Aorta (tissue), 5 donors: ENCODE results near the gene VCP. TPM values are rescaled to one million over a fixed set of nuclear protein-coding genes. Genes with fewer than 3 reads are reported as not detected.

Experiments
- ATAC-seq: fragments of 200-7000 bp; cut with Tn5 transposase; one replicate; pipeline ENCODE4 v1.9.1; 2022; ENCODE audit warnings: moderate library complexity; ENCODE audit not compliant: low FRiP score
- DNase-seq, 2 donors: peaks; one replicate each; pipeline ENCODE4 v3.0.0-alpha.2; 2020
- H3K27ac ChIP-seq, 2 donors: one replicate each; pipeline ENCODE4 v1.5.1; 2013; ENCODE audit warnings: low read length in 2 of 2, mild to moderate bottlenecking in 2 of 2, moderate library complexity in 2 of 2, control low read depth in 1 of 2, inconsistent platforms in 1 of 2, low read depth in 1 of 2
- H3K27me3 ChIP-seq, 2 donors: one replicate each; pipeline ENCODE4 v1.6.1; 2013; ENCODE audit warnings: control low read depth in 1 of 2, low read length in 1 of 2, mild to moderate bottlenecking in 1 of 2, moderate library complexity in 1 of 2; ENCODE audit not compliant: insufficient read depth in 2 of 2, control insufficient read depth in 1 of 2
- H3K36me3 ChIP-seq, 2 donors: one replicate each; pipeline ENCODE4 v1.6.1; 2013; ENCODE audit warnings: control low read depth in 1 of 2, low read length in 1 of 2, mild to moderate bottlenecking in 1 of 2; ENCODE audit not compliant: insufficient read depth in 2 of 2, control insufficient read depth in 1 of 2
- H3K4me1 ChIP-seq, 2 donors: one replicate each; pipeline ENCODE4 v1.6.1; 2013; ENCODE audit warnings: low read length in 2 of 2, control low read depth in 1 of 2, mild to moderate bottlenecking in 1 of 2, moderate library complexity in 1 of 2; ENCODE audit not compliant: insufficient read depth in 2 of 2, control insufficient read depth in 1 of 2
- H3K4me3 ChIP-seq, 2 donors: one replicate each; pipeline ENCODE4 v1.5.1; 2013; ENCODE audit warnings: low read length in 2 of 2, control low read depth in 1 of 2, mild to moderate bottlenecking in 1 of 2
- H3K9me3 ChIP-seq: one replicate; pipeline ENCODE4 v1.6.1; 2013; ENCODE audit warnings: mild to moderate bottlenecking, low read length; ENCODE audit not compliant: control insufficient read depth
- WGBS, 2 donors: extraction: QIAGEN DNeasy Blood & Tissue Kit; methylation state at CpG; one replicate each; pipeline ENCODE4 v1.1.7; 2013; 5-methylcytosine and 5-hydroxymethylcytosine counted together
- intact Hi-C, 2 donors: fragments of 100-400 bp; cut with DNase I; formaldehyde crosslinking; loops; one replicate each; pipeline versions ENCODE4 v1.14.2 to v1.15.0; 2022
- polyA plus RNA-seq, 2 donors: library from polyadenylated mRNA; stranded (reverse); fragments of 200-250 nt; gene quantifications; one replicate each; pipeline ENCODE4 v1.2.3, GENCODE V29; 2013
- total RNA-seq, 2 donors: library from RNA; stranded (reverse); fragmentation: NEBNext Ultra II Directional; extraction: Animal tissue kit (Norgen Biotek cat#: 25700); gene quantifications; one replicate each; pipeline ENCODE4 v1.2.1, GENCODE V29; 2021
- donor health status: healthy with polysubstance abuse.
- donor health status: Bipolar disorder and iron deficiency.
- donor health status: DM: no; HTN: no; CAD: no.
- donor health status: DM: no; HTN: no; CAD: no.
- donor health status: DM: yes; HTN: yes; CAD: no.

The VCP gene
- total and polyA plus RNA-seq, 4 donors = 50.5 to 192 (median 129) TPM

- intact Hi-C loops = loop anchor here in 1 of 2 donors (10.0 kb wide), 1 partner anchor 197 kb away; a partner anchor contains a TSS
- WGBS, 2 donors = 88 to 92% methylated on average over 17 of the region's 17 CpGs
- no peak for ATAC-seq
Measured at GRCh38 chr9:35091536-35091935, 19.1 kb upstream of the VCP start.

DNA sequence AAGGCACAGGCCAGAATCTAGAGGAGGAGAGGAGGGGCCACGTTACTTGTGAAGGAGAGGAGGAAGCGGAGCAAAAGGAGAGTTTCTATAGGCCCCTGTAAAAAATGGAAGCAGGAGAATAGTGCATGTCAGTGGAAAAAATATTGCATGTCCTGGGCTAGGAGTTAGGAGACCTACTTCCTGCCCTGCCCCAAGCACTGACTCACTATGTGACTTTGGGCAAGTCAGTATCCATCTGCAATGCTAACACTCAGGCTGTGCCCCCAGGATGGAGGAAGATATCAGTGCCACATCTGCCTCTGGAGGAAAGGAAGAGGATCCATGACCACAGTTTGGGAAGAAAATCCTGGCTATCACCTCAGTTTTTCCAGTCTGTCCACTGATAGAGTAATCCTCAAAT lies 17.0 kb upstream of the VCP start:
- H3K4me3 ChIP-seq = no peak overlapping the region
- H3K36me3 ChIP-seq = peaks cover 0 to 6% of the 10 kb centered on the region in 2 donors
- H3K4me1 ChIP-seq = no peaks in the 10 kb centered on the region
- no peaks in the 10 kb centered on the region for H3K27me3 ChIP-seq
- no peaks in the 10 kb centered on the region for H3K9me3 ChIP-seq
- ATAC-seq (no peak), DNase-seq (no peak)
- H3K27ac ChIP-seq = no peak overlapping the region
- intact Hi-C loops = no loop called here
- WGBS, 2 donors = 94 to 95% methylated on average over 2 of the region's 2 CpGs

More at GRCh38 chr9:35091536-35091935, 19.1 kb upstream of the VCP start:
- no peak for DNase-seq
- H3K4me1 ChIP-seq = no peaks in the 10 kb centered on the region
- no peak overlapping the region for H3K4me3 ChIP-seq
- H3K9me3 ChIP-seq = no peaks in the 10 kb centered on the region
- no peak overlapping the region for H3K27ac ChIP-seq
- no peaks in the 10 kb centered on the region for H3K27me3 ChIP-seq
- peaks cover 0 to 6% of the 10 kb centered on the region in 2 donors for H3K36me3 ChIP-seq

DNA sequence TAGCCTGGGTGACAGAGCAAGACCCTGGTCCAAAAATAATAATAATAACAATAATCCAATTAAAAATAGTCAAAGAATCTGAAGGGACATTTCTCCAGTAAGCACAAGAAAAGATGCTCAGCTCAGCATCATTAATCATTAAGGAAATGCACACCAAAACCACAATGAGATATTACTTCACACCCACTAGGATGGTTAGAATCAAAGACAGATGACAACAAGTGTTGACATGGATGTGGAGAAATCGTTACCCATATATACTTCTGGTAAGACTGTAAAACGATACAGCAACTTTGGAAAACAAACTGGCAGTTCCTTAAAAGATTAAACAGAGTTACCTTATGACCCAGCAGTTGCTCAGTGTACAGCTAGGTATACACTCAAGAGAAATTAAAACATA lies 12.7 kb upstream of the VCP start:
- DNase-seq (no peak), ATAC-seq (no peak)
- Histone ChIP-seq H3K27me3 (no peaks in the 10 kb centered on the region), H3K4me1 (no peaks in the 10 kb centered on the region), H3K9me3 (no peaks in the 10 kb centered on the region), H3K27ac (no peak overlapping the region), H3K4me3 (no peak overlapping the region), H3K36me3 (peaks cover 0 to 3% of the 10 kb centered on the region in 2 donors)
- intact Hi-C loops = no loop called here
- WGBS, 2 donors = 77 to 86% methylated on average over 2 of the region's 2 CpGs

- peak within 1 kb of the TSS; percentile 30 to 80 for H3K4me3 ChIP-seq
- H3K36me3 ChIP-seq = no peaks in the 10 kb centered on the region
- 0% methylated on average over 67 of the region's 67 CpGs for WGBS, 2 donors
- no peaks in the 10 kb centered on the region for H3K9me3 ChIP-seq
- ATAC-seq (peak; percentile 98), DNase-seq (peak; percentile 95 to 96)
- no peaks in the 10 kb centered on the region for H3K4me1 ChIP-seq
- H3K27ac ChIP-seq = peak within 1 kb of the TSS in 1 of 2 donors; percentile 37
- intact Hi-C loops = loop anchor here in 1 of 2 donors (10.0 kb wide), 1 partner anchor 415 kb away; the partner anchor contains the start of gene CCL27
- H3K27me3 ChIP-seq = no peaks in the 10 kb centered on the region
Measured at GRCh38 chr9:35079426-35080341, 7.3 kb upstream of the VCP start, which contains the start of gene FANCG. FANCG (minus strand) TSS chr9:35079942; CDS start chr9:35079524, 418 bp downstream.

DNA sequence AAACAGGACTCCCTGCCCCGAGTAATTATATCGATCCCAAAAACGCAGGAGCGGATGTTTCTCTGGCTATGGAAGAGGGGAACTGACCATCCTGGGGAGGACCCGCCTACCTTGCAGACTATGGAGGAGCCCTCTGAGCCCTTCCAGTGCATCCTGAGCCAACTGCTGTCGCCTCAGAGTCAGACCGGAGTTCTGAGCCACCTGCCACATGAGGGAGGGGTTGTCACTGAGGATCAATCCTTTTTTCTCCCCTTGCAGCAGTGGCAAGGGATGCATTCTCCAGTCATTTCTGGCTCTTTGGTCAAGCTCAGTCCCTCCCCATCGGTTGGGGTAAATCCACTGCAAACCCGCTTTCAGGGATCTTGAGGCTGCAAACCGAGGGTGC lies 6.6 kb upstream of the VCP start:
- intact Hi-C loops = loop anchor here in 1 of 2 donors (10.0 kb wide), 1 partner anchor 414 kb away; the partner anchor contains the start of gene CCL27
- ATAC-seq (no peak), DNase-seq (no peak)
- Histone ChIP-seq H3K27ac (no peak overlapping the region), H3K36me3 (no peaks in the 10 kb centered on the region), H3K27me3 (no peaks in the 10 kb centered on the region), H3K9me3 (no peaks in the 10 kb centered on the region), H3K4me1 (no peaks in the 10 kb centered on the region), H3K4me3 (peak overlapping the region in 1 of 2 donors; percentile 30)
- 2 to 4% methylated on average over 10 of the region's 10 CpGs for WGBS, 2 donors

GRCh38 chr9:35078066-35078465 lies 5.6 kb upstream of the VCP start:
- intact Hi-C loops = loop anchor here in 1 of 2 donors (10.0 kb wide), 1 partner anchor 413 kb away; the partner anchor contains the start of gene CCL27
- ATAC-seq = no peak
- H3K4me3 ChIP-seq = no peak overlapping the region
- no peak overlapping the region for H3K27ac ChIP-seq
- H3K27me3 ChIP-seq = no peaks in the 10 kb centered on the region
- no peak for DNase-seq
- H3K4me1 ChIP-seq = no peaks in the 10 kb centered on the region
- H3K9me3 ChIP-seq = no peaks in the 10 kb centered on the region
- no peaks in the 10 kb centered on the region for H3K36me3 ChIP-seq
- WGBS, 2 donors = 61 to 62% methylated on average over 4 of the region's 4 CpGs

- DNase-seq = no peak
- 86 to 95% methylated on average over 4 of the region's 4 CpGs for WGBS, 2 donors
- no peak overlapping the region for H3K27ac ChIP-seq
- ATAC-seq = no peak
- no peaks in the 10 kb centered on the region for H3K36me3 ChIP-seq
- intact Hi-C loops = loop anchor here in 1 of 2 donors (10.0 kb wide), 1 partner anchor 412 kb away; the partner anchor contains the start of gene CCL27
- no peaks in the 10 kb centered on the region for H3K27me3 ChIP-seq
- no peak overlapping the region for H3K4me3 ChIP-seq
- no peaks in the 10 kb centered on the region for H3K9me3 ChIP-seq
- H3K4me1 ChIP-seq = no peaks in the 10 kb centered on the region
Measured at GRCh38 chr9:35076848-35077247, 4.4 kb upstream of the VCP start.

- no peak overlapping the region for H3K27ac ChIP-seq
- peaks cover 0 to 2% of the 10 kb centered on the region in 2 donors for H3K4me1 ChIP-seq
- 97% methylated on average over 4 of the region's 4 CpGs for WGBS, 2 donors
- no peaks in the 10 kb centered on the region for H3K9me3 ChIP-seq
- DNase-seq = no peak
- no peaks in the 10 kb centered on the region for H3K36me3 ChIP-seq
- no peak for ATAC-seq
- no peak overlapping the region for H3K4me3 ChIP-seq
- intact Hi-C loops = loop anchor here in 1 of 2 donors (10.0 kb wide), 1 partner anchor 411 kb away; the partner anchor contains the start of gene CCL27
- no peaks in the 10 kb centered on the region for H3K27me3 ChIP-seq
Measured at GRCh38 chr9:35075358-35075757, 2.9 kb upstream of the VCP start.
